ENCODE data around the gene BAK1.
A peak's percentile ranks its signal among the peaks of the same experiment; 100 is the strongest.

Gene BAK1

DNA sequence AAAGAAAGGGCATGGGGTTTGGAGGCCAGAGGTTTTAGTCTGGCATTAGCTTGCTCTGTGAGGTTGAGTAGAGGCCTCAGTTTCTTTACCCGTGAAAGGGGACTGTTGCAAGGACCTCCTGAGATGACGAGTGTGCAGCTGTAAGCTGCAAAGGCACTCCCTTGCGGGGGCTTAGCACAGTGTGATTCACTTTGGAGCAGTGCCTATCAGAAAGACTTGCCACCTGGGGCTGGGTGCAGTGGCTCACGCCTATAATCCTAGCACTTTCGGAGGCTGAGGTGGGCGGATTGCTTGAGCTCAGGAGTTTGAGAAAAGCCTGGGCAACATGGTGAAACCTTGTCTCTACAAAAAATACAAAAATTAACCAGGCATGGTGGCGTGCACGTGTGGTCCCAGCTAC lies 7.5 kb upstream of the BAK1 start:
- no peaks in the 10 kb centered on the region for H3K27me3 ChIP-seq (ENCODE audit: insufficient read depth, low read length)
- TF ChIP-seq, protein P1, sequence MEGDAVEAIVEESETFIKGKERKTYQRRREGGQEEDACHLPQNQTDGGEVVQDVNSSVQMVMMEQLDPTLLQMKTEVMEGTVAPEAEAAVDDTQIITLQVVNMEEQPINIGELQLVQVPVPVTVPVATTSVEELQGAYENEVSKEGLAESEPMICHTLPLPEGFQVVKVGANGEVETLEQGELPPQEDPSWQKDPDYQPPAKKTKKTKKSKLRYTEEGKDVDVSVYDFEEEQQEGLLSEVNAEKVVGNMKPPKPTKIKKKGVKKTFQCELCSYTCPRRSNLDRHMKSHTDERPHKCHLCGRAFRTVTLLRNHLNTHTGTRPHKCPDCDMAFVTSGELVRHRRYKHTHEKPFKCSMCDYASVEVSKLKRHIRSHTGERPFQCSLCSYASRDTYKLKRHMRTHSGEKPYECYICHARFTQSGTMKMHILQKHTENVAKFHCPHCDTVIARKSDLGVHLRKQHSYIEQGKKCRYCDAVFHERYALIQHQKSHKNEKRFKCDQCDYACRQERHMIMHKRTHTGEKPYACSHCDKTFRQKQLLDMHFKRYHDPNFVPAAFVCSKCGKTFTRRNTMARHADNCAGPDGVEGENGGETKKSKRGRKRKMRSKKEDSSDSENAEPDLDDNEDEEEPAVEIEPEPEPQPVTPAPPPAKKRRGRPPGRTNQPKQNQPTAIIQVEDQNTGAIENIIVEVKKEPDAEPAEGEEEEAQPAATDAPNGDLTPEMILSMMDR (IDR thresholded peaks at IDR 0.05; ENCODE audit: low read length): no peak
- no peak for TF ChIP-seq EZH2 (IDR thresholded peaks at IDR 0.05; ENCODE audit: borderline replicate concordance, low read length)
- no peaks in the 10 kb centered on the region for H3K79me2 ChIP-seq (ENCODE audit: insufficient read depth, low read length)
- H3K4me1 ChIP-seq (ENCODE audit: insufficient read depth, low read length, severe bottlenecking): peaks cover 30% of the 10 kb centered on the region
- H3K4me2 ChIP-seq (ENCODE audit: low read length): no peak overlapping the region
- no peaks in the 10 kb centered on the region for H3F3A ChIP-seq (ENCODE audit: insufficient read depth, low read length)
- no peaks in the 10 kb centered on the region for H3K9me3 ChIP-seq (ENCODE audit: low read length)
- H3K9me2 ChIP-seq (ENCODE audit: low read depth, low read length): no peaks in the 10 kb centered on the region
- no peaks in the 10 kb centered on the region for H4K20me1 ChIP-seq (ENCODE audit: insufficient read depth, low read length)
- H3K4me3 ChIP-seq (ENCODE audit: low read depth, low read length, poor library complexity, severe bottlenecking): no peak overlapping the region
- no peak overlapping the region for H3K27ac ChIP-seq (ENCODE audit: low read depth, low read length, poor library complexity, severe bottlenecking)
- H3K9ac ChIP-seq (ENCODE audit: low read length): no peak overlapping the region
- H2AFZ ChIP-seq (ENCODE audit: low read length): no peak overlapping the region
- no peaks in the 10 kb centered on the region for H3K36me3 ChIP-seq (ENCODE audit: insufficient read depth, low read length)

DNA sequence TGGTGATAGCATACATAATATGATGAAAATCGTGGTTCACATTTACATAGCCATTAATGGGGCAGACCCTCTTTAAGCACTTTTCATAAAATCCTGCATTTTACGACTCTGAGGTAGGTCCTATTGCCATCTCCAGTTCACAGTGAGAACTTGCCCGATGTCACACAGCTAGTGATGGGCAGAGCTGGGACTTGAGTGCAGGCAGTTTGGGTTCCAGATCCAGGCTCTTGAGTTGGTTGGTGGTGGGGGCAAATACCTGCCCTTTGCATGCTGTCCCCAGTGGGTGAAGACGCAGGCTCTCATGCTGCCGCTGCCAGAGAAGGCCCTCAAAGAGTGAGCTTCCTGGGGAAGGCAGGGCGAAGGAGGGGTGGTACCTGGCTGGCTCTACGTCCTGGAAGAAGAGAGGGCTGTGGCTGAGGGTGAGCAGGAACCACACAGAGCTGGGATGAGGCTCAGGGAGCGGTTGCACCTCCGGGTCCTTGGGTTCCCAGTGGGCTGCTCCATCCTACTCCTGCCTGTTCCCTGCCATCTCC lies 6.1 kb upstream of the BAK1 start:
- H3K79me2 ChIP-seq (ENCODE audit: insufficient read depth, low read length): no peaks in the 10 kb centered on the region
- TF ChIP-seq, protein P1 (IDR thresholded peaks at IDR 0.05; ENCODE audit: low read length): no peak
- TF ChIP-seq EZH2 (IDR thresholded peaks at IDR 0.05; ENCODE audit: borderline replicate concordance, low read length): no peak
- no peaks in the 10 kb centered on the region for H3K9me3 ChIP-seq (ENCODE audit: low read length)
- peaks cover 27% of the 10 kb centered on the region for H3K4me1 ChIP-seq (ENCODE audit: insufficient read depth, low read length, severe bottlenecking)
- no peaks in the 10 kb centered on the region for H4K20me1 ChIP-seq (ENCODE audit: insufficient read depth, low read length)
- H3K27ac ChIP-seq (ENCODE audit: low read depth, low read length, poor library complexity, severe bottlenecking): no peak overlapping the region
- H3K27me3 ChIP-seq (ENCODE audit: insufficient read depth, low read length): no peaks in the 10 kb centered on the region
- H3K9me2 ChIP-seq (ENCODE audit: low read depth, low read length): no peaks in the 10 kb centered on the region
- no peak overlapping the region for H2AFZ ChIP-seq (ENCODE audit: low read length)
- H3K9ac ChIP-seq (ENCODE audit: low read length): no peak overlapping the region; the same call in 1 of the 2 replicates
- H3K4me3 ChIP-seq (ENCODE audit: low read depth, low read length, poor library complexity, severe bottlenecking): peak overlapping the region; percentile 47
- no peaks in the 10 kb centered on the region for H3K36me3 ChIP-seq (ENCODE audit: insufficient read depth, low read length)
- peak overlapping the region; percentile 56 for H3K4me2 ChIP-seq (ENCODE audit: low read length)
- no peaks in the 10 kb centered on the region for H3F3A ChIP-seq (ENCODE audit: insufficient read depth, low read length)

- H3K9me2 ChIP-seq (ENCODE audit: low read depth, low read length): no peaks in the 10 kb centered on the region
- no peak overlapping the region for H2AFZ ChIP-seq (ENCODE audit: low read length)
- peak overlapping the region; percentile 56 for H3K9ac ChIP-seq (ENCODE audit: low read length)
- H3K27ac ChIP-seq (ENCODE audit: low read depth, low read length, poor library complexity, severe bottlenecking): peak overlapping the region; percentile 25
- peak overlapping the region; percentile 56 for H3K4me2 ChIP-seq (ENCODE audit: low read length)
- no peaks in the 10 kb centered on the region for H4K20me1 ChIP-seq (ENCODE audit: insufficient read depth, low read length)
- H3K4me3 ChIP-seq (ENCODE audit: low read depth, low read length, poor library complexity, severe bottlenecking): peak overlapping the region; percentile 47
- H3K27me3 ChIP-seq (ENCODE audit: insufficient read depth, low read length): no peaks in the 10 kb centered on the region
- no peaks in the 10 kb centered on the region for H3K36me3 ChIP-seq (ENCODE audit: insufficient read depth, low read length)
- H3K9me3 ChIP-seq (ENCODE audit: low read length): no peaks in the 10 kb centered on the region
- H3K4me1 ChIP-seq (ENCODE audit: insufficient read depth, low read length, severe bottlenecking): peaks cover 29% of the 10 kb centered on the region
- no peaks in the 10 kb centered on the region for H3K79me2 ChIP-seq (ENCODE audit: insufficient read depth, low read length)
- TF ChIP-seq, protein P1 (IDR thresholded peaks at IDR 0.05; ENCODE audit: low read length): peak; percentile 93
- TF ChIP-seq EZH2 (IDR thresholded peaks at IDR 0.05; ENCODE audit: borderline replicate concordance, low read length): no peak
- H3F3A ChIP-seq (ENCODE audit: insufficient read depth, low read length): no peaks in the 10 kb centered on the region
These were observed 5.5 kb upstream of the BAK1 start for GRCh38 chr6:33585403-33586107.

Data from OCI-LY1 (cell line).